ENCODE results near the gene IGFBPL1. TPM values are rescaled to one million over a fixed set of nuclear protein-coding genes. Genes with fewer than 3 reads are reported as not detected.
A peak's percentile ranks its signal among the peaks of the same experiment; 100 is the strongest.

Gene IGFBPL1
- total and polyA plus RNA-seq, 2 of the 8 experiments (the other 6 are each of a cell fraction or from before 2014, with no cell fraction given) = 31.3 to 33.8 TPM

GRCh38 chr9:38414040-38414723, 10.1 kb downstream of the IGFBPL1 start:
- FAIRE-seq (no peak), DNase-seq (ENCODE audit: low read depth in 1 of 2, low spot score in 2 of 2) (no peak)
- H3K79me2 ChIP-seq (ENCODE audit: control insufficient read depth in 1 of 2, insufficient read depth in 2 of 2, low read length in 2 of 2) = no peaks in the 10 kb centered on the region
- H3K56ac ChIP-seq (replicated peaks; ENCODE audit: insufficient read length, low read depth, low read length) = no peak overlapping the region
- H3K79me1 ChIP-seq (ENCODE audit: low read depth, low read length) = no peaks in the 10 kb centered on the region
- WGBS, 2 experiments (ENCODE audit: extremely low coverage in 1 of 2, insufficient coverage in 1 of 2, insufficient read length in 1 of 2, insufficient replicate concordance in 2 of 2, low coverage in 1 of 2, low lambda C conversion rate in 2 of 2, missing lambda C conversion rate in 1 of 2) = 91% methylated on average over 21 of the region's 24 CpGs; no CpG with 5 or more reads in 1 of the 2 experiments
- ChIA-PET POLR2A (ENCODE audit: partially characterized antibody) (interaction anchor here (0.6 kb wide), 1 partner anchor 21 kb away, joined by 3 read pairs; no protein-coding TSS in a partner anchor), CTCF (ENCODE audit: partially characterized antibody) (interaction anchor here (0.8 to 2.1 kb wide), 4 partner anchors 10 to 21 kb away, joined by 4 to 7 read pairs (median 4); no protein-coding TSS in a partner anchor)
- no peak overlapping the region for H2BK12ac ChIP-seq (ENCODE audit: low read depth, low read length)
- H4K91ac ChIP-seq (replicated peaks; ENCODE audit: insufficient read length, low read length) = no peak overlapping the region
- H3K4ac ChIP-seq (replicated peaks; ENCODE audit: insufficient read length, low read depth, low read length) = no peak overlapping the region
- H4K5ac ChIP-seq (ENCODE audit: insufficient read length, low read depth, low read length) = no peak overlapping the region
- H2BK120ac ChIP-seq (replicated peaks; ENCODE audit: low read depth, low read length) = no peak overlapping the region
- H3K14ac ChIP-seq (ENCODE audit: insufficient read length) = no peak overlapping the region
- no peaks in the 10 kb centered on the region; the same call in 1 of the 2 replicates for H3K23me2 ChIP-seq (ENCODE audit: low read depth, low read length)
- H3K4me2 ChIP-seq (ENCODE audit: insufficient read depth in 1 of 2, low read depth in 2 of 2, low read length in 2 of 2) = peak overlapping the region in 1 of 2 experiments; percentile 7; a peak in 1 of 4 replicates
- H4K20me1 ChIP-seq (replicated peaks in 1 of 2; ENCODE audit: control insufficient read depth in 1 of 2, insufficient read depth in 2 of 2, low read length in 2 of 2) = peaks cover 0 to 2% of the 10 kb centered on the region in 2 experiments
- no peak overlapping the region for H2AK5ac ChIP-seq (ENCODE audit: low read depth, low read length)
- H3K27me3 ChIP-seq (replicated peaks in 1 of 4; ENCODE audit: control insufficient read depth in 3 of 4, extremely low read depth in 1 of 4, insufficient read depth in 3 of 4, low read length in 3 of 4) = no peaks in the 10 kb centered on the region
- H3K9me3 ChIP-seq (ENCODE audit: insufficient read depth in 2 of 2, low read depth in 1 of 2, low read length in 1 of 2) = no peaks in the 10 kb centered on the region
- H3K23ac ChIP-seq (ENCODE audit: insufficient read length) = no peak overlapping the region
- H3K27ac ChIP-seq (ENCODE audit: low read depth, low read length) = no peak overlapping the region
- no peak overlapping the region for H3K9ac ChIP-seq (replicated peaks in 1 of 4; ENCODE audit: extremely low read depth in 1 of 4, low read depth in 3 of 4, low read length in 3 of 4)
- no peak overlapping the region for H2AFZ ChIP-seq (ENCODE audit: low read length)
- H3K18ac ChIP-seq (ENCODE audit: extremely low read depth, low read length) = no peak overlapping the region
- TF ChIP-seq CHD2 (IDR thresholded peaks at IDR 0.05; ENCODE audit: low read length) (no peak), MAFK (IDR thresholded peaks at IDR 0.05; ENCODE audit: low read depth, low read length) (no peak), CEBPB (IDR thresholded peaks at IDR 0.05; ENCODE audit: low read depth, low read length) (no peak), JUND (IDR thresholded peaks at IDR 0.05; ENCODE audit: low read length) (no peak), ASH2L (IDR thresholded peaks at IDR 0.05; ENCODE audit: low read length) (no peak), RNF2 (IDR thresholded peaks at IDR 0.05; ENCODE audit: borderline replicate concordance, low read depth, low read length, missing control alignments, poor library complexity, severe bottlenecking) (no peak), CREB1 (IDR thresholded peaks at IDR 0.05) (no peak), YY1 (IDR thresholded peaks at IDR 0.05; ENCODE audit: low read depth, low read length) (no peak), SP1 (IDR thresholded peaks at IDR 0.05; ENCODE audit: low read depth, low read length) (no peak), HDAC6 (IDR thresholded peaks at IDR 0.05; ENCODE audit: low read depth, low read length) (no peak), FOSL1 (IDR thresholded peaks at IDR 0.05; ENCODE audit: insufficient read depth, low read depth, low read length) (no peak), SIX5 (IDR thresholded peaks at IDR 0.05; ENCODE audit: low read depth, low read length) (no peak), JUN (IDR thresholded peaks at IDR 0.05; ENCODE audit: low read depth, low read length) (no peak)
- H3K4me1 ChIP-seq (replicated peaks in 1 of 4; ENCODE audit: control insufficient read depth in 3 of 4, insufficient read depth in 4 of 4, low read length in 3 of 4) = peaks cover 0 to 19% (median 6%) of the 10 kb centered on the region in 4 experiments; a peak in 5 of 7 replicates
- peaks cover 0 to 5% (median 2%) of the 10 kb centered on the region in 4 experiments; a peak in 2 of 8 replicates for H3K36me3 ChIP-seq (ENCODE audit: control insufficient read depth in 2 of 4, insufficient read depth in 4 of 4, low read length in 3 of 4)
- no peak overlapping the region for H2BK5ac ChIP-seq (ENCODE audit: low read depth, low read length)
- no peak overlapping the region for H4K8ac ChIP-seq (ENCODE audit: extremely low read depth, insufficient read depth, low read length)
- H3K4me3 ChIP-seq (ENCODE audit: extremely low read depth in 1 of 4, insufficient read depth in 2 of 4, low read depth in 3 of 4, low read length in 4 of 4) = no peak overlapping the region
- H2BK15ac ChIP-seq (ENCODE audit: low read length) = no peak overlapping the region
- H2BK20ac ChIP-seq (ENCODE audit: low read length) = no peak overlapping the region

Data from H1 (cell line).